COLO829 (cell line): ENCODE data around the gene UBE4A.

Experiments
- DNase-seq: peaks from one replicate; pipeline ENCODE4 v3.0.0; 2012; ENCODE audit warnings: low spot score

UBE4A gene, protein sequence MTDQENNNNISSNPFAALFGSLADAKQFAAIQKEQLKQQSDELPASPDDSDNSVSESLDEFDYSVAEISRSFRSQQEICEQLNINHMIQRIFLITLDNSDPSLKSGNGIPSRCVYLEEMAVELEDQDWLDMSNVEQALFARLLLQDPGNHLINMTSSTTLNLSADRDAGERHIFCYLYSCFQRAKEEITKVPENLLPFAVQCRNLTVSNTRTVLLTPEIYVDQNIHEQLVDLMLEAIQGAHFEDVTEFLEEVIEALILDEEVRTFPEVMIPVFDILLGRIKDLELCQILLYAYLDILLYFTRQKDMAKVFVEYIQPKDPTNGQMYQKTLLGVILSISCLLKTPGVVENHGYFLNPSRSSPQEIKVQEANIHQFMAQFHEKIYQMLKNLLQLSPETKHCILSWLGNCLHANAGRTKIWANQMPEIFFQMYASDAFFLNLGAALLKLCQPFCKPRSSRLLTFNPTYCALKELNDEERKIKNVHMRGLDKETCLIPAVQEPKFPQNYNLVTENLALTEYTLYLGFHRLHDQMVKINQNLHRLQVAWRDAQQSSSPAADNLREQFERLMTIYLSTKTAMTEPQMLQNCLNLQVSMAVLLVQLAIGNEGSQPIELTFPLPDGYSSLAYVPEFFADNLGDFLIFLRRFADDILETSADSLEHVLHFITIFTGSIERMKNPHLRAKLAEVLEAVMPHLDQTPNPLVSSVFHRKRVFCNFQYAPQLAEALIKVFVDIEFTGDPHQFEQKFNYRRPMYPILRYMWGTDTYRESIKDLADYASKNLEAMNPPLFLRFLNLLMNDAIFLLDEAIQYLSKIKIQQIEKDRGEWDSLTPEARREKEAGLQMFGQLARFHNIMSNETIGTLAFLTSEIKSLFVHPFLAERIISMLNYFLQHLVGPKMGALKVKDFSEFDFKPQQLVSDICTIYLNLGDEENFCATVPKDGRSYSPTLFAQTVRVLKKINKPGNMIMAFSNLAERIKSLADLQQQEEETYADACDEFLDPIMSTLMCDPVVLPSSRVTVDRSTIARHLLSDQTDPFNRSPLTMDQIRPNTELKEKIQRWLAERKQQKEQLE

DNA sequence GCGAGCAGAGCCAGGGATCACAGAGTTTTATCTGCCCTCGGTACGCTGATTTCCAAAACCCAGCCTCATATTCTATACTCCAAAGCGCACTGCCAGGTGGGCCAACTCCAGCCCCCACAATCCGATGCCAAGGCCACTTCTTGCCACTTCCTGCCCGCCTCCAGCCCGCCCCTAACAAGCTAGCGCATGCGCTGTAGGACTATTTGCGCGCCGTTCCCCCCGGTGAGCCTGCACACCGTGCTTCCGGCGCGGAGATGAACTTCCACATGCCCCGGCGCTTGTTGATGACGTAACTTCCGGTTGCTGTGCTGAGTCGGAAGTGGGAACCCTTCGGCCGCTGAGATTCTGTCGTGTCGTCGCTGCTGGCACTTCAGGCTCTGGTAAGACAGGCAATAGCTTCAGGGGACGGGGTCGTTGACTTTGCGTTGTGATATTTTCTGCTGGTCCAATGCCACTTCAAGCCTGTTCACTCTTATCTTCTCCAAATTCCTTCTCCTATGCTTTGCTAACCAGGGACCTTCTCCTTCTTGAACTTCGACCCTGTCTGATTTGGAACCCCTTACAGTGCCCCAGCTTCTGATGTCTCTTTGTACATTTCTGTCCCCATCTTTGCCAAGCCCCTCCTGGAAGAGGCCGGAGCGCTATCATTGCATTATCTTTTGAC, at the start of gene UBE4A:
TSS of gene UBE4A (plus strand) at position 306 of the 664 bp plus-strand sequence. CDS start 5,481 bp downstream, outside the sequence.
- DNase-seq: peak; percentile 70

DNA sequence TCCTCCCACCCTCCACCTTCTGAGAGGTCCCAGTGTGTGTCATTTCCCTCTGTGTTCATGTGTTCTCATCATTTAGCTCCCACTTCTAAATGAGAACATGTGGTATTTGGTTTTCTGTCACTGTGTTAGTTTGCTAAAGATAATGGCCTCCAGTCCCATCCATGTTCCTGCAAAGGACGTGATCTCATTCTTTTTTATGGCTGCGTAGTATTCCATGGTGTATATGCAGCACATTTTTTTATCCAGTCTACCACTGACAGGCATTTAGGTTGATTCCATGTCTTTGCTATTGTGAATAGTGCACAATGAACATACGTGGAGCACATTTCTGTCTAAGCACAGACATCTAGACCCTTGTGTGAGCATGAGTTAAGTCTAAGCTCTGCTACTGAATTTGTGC, 49.1 kb upstream of the UBE4A start:
- no peak for DNase-seq

DNA sequence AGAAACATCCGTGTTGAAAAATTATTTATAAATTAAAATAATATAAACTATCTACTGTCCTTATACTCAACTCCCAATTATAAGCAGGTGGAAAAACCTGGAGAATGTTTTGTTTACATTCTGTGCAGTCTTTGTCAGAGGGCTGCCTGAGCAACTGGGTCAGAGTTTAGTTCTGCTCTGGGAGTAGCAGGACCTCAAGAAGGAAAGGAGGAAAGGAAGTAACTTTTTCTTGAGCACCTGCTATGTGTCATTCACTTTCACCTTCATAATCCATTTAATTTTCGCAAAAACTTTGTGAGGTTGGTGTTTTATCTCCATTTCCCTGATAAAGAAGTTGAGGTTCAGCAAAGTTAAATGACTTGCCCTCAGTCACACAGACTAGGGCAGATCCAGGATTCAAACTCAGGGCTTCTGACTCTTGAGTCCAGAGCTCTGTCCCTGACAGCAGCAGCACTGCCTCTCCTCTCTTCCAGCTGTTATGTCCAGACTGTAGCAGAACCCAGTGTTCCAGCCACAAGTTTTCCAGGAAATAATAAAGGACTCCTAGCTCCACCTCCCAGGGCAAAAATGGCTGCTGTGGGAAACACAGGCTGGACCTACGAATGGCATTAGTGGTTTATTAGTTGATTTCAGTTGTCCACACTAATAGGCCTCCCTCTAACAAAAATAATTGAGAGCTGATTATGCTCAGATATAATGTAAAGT, 48.5 kb upstream of the UBE4A start:
- DNase-seq: no peak

DNA sequence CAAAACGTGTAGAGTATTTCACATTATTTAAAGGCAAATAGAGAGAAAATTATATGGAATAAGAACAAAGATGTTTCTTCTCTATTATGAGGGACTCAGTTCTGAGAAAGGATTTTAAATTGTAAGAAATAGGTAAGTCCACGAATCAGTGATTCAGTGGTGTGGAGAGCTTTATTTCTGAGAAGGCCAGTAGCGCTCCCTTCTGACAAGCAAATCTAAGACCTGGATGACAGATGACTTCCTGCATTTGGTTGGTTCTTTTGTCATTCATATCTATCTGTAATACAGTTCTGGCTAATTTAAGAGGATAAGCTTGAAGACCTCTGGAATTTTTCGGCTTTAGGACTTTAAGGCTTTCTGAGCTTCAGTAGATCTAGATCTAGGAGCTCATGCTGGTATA, 47.9 kb upstream of the UBE4A start:
- no peak for DNase-seq

DNA sequence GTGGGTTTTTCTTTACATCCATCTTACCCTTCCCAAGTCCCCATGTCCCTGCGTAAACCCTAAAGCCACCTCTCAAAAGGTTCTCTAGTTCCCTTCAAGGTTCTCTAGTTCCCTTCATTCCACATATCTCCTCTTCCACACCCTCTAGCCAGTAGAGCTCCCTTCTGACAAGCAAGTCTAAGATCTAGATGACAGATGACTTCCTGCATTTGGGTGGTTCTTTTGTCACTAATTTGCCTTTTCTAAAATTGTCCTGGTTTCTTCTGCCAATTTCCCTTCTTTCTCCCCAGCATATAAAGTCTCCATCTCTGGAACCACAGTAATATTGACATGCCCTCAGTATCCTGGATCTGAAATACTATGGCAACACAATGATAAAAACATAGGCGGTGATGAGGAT, 47.1 kb upstream of the UBE4A start:
- DNase-seq: no peak

DNA sequence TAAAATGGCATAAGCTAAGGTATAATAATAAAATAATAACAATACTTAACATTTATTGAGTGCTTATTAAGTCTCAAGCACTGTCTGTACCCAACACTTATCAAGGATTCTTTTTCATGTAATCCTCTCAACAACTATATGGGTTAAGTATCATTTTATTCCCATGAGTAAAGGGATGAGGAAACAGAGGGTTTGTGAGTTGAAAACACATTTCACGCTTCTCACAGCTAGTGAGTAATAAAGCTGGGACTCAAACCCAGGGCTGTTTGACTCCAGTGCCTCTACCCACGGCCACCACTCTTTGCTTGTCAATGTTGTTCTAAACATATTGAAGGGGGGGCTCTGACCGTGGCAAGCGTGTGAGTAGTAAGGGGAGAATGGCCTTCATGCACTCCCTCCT, 46.2 kb upstream of the UBE4A start:
- DNase-seq: no peak

DNA sequence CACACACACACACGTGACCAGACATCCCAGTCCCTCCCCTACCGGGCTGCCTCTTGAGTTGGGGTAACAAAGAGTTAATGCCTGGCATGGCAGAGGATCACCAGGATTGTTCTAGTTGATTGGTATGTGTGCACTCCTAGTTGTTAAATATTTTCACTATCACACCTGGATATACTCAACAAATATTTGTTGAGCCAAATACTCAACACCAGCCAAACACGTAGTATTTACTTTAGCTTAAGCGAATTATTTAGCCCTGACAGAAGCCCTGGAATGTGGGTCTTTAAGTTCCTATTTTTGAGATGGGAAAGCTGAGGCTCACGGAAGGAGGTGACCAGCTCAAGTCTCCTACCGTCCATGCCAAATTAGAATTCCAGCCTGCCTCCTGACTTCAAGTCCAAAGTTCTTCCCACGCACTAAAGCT, 44.4 kb upstream of the UBE4A start:
- DNase-seq: no peak

DNA sequence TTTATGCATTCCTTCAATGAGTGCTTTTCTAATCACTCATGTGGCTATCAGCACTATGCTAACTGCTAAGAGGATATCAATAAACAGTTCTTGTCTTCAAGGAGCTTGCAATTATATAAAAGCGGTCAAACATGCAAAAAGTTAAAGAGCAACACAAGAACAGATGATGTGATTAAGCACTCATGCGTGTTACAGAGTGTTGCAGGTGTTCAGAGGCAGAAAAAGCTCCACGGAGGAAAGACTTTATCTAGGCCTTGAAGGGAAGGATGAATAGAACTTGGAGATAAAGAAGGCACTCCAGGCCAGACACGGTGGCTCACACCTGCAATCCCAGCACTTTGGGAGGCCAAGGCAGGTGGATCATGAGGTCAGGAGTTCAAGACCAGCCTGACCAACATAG, 41.3 kb upstream of the UBE4A start:
- DNase-seq: no peak

DNA sequence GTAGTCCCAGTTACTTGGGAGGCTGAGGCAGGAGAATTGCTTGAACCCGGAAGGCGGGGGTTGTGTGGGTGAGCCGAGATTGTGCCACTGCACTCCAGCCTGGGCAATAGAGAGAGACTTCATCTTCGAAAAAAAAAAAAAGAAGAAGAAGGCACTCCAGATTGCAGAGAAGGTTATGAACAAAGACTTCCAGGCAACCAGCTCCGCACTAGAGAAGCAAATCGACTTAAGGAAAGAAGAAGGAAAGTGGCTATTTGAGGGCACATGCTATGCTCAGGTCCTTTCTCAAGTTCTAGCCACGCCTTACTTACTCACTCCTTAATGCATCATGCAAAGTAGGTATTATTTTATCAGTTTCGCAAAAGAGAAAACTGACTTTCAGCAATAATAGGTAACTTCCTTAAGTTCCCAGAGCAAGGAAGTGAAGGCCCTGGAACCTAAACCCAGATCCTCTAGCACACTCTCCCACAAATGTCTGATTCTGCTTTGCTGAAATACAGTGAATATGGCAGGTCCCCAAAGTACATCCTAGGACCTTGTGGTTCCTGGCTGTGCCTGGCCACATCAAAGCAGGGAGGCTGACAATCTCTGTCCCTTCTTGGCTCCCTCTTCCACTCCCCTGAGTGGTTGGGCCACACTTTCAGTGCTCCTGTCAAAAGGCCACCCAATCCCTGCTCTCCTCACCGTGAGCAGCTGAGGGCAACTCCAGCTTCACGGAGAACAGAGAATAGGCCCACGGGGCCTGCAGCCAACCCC, 40.6 kb upstream of the UBE4A start:
- DNase-seq: no peak

DNA sequence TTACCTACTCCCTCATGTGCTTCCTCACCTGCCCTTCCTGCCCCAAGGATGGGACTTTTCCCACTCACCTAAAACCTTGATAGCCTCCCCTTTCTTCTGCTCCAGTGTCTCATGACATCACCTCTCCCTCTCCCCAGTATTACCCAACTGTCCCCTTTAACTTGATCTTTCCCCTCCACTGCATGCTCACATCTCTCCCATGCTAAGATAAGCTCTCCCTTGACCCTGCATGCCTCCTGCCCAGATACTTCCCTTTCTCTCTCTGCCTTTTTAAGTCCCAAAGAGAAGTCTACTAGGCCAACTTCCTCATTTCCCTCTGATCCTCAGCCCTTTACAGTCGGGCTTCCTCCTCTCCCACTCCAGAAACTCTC, 40.1 kb upstream of the UBE4A start:
- DNase-seq: no peak

DNA sequence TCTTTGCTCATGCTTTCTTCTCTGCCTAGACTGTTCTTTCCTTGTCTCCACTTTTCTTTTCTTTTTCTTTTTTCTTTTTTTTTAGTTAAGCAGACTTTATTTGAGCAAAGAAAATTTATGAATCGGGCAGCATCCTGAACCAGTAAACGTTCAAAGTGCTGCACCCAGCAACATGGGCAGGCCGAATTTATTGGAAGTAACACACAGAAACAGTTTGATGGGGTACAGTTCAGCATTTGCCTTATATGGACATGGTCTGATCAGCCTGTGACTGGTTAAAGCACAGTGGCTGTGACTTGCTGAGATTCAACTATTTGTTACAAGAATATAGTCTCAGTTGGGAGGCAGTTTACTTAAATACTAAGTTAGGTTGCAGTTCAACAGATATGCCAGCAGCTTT, 38.9 kb upstream of the UBE4A start:
- DNase-seq: no peak

DNA sequence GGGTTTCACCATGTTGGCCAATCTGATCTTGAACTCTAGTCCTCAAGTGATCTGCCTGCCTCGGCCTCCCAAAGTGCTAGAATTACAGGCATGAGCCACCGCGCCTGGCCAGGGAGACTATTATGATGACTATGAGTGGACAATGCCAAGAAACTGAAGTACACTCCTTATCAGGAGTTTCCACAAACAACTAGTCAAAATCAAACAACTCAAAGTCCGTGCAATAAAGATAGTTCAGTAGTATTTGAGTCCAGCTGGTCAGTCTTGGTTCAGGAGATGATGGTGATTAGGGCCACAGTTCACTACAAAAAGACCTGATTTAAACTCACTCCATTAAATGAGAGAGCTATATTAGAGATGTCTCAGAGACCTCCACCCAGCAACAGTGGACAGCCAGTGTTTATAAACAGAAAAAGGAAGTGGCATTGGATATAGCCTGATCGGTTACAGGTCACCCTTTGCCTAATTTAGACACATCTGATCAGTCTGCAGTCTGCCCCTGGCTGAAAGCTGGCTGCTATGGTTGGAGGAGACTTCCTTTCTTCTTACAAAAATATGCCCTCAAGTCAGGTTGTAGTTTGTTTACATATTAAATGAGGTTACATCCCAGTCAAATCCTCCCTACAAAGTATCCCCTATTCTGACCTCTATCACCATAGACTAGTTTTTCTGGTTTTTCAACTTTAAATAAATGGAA, 37.9 kb upstream of the UBE4A start:
- DNase-seq: no peak

DNA sequence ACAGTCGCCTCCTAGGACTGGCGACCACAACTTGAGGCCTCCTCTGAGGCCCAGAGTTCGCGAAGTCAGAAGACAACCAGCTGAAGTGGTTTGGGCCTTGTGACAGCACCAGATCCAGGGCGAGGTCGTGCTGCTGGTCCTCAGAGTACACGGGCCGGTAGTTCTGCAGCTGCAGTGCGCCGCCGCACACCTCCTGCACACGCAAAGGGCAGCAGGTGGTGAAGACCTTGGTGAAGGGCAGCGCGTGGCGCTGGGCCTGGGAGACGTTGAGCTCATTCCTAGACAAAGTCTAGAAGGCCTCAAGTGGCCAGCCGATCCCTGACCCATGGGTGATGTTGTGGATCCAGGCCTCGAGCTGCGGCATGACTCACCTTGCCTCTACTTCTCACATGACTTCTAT, 36.7 kb upstream of the UBE4A start:
- no peak for DNase-seq

DNA sequence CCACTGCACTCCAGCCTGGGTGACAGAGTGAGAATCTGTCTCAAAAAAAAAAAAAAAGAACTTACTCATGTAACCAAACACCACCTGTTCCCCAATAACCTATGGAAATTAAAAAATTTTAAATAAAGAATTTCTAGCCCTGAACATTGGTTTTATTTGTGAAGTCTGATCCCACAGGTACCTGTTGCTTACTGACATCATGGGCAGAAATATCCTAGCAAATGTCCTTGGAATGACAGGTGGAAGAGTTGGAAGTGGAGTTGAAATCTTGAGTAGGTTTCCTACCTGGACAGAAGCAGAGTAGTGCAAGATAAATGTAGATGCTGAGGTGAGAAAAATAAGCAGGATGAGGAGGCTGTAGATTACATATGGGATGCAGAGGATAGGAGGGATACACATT, 34.1 kb upstream of the UBE4A start:
- no peak for DNase-seq

DNA sequence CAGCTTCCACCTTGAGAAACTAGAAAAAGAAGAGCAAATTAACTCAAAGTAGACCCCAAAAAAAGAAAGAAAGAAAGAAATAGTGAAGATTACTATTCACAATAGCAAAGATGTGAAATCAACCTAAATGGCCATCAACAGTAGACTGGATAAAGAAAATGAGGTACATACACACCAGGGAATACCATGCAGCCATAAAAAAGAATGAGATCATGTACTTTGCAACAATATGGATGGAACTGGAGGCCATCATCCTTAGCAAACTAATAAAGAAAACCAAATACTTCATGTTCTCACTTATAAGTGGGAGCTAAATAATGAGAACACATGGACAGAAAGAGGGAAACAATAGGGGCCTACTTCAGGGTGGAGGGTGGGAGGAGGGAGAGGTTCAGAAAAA, 30.7 kb upstream of the UBE4A start:
- no peak for DNase-seq

DNA sequence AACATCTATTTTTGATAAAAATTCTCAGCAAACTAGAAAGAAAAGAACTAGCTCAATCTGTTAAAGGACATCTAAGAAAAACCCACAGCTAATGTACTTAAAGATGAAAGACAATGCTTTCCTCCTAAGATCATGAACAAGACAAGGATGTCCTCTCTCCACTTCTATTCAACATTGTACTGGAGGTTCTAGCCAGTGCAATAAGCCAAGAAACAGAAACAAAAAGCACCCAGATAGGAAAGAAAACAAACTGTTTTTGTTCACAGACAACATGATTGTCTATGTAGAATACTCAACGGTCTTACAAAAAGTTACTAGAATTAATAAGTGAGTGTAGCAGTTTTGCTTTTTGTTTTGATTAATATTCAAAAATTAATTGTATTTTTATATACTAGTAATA, 24.7 kb upstream of the UBE4A start:
- DNase-seq: no peak

DNA sequence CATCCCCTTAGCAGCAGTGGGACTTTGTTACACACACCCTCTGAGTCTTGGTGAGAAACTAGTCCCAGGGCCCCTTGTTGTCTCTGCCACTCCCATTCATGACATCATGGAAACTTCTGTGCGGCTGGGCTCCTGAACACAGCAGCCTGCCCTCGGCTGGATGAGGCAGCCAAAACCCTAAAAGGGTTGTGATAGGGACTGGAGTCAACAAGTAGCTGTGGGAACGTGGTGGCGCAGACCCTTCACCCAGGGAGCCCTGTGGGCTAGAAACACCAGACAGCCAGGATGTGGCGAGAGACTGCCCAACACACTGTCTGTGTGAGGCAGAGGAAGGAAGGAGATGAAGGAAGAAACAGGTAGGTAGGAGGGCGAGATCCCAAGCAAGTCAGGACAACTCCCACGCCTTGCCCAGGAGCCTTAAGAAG, 20.8 kb upstream of the UBE4A start:
- no peak for DNase-seq

DNA sequence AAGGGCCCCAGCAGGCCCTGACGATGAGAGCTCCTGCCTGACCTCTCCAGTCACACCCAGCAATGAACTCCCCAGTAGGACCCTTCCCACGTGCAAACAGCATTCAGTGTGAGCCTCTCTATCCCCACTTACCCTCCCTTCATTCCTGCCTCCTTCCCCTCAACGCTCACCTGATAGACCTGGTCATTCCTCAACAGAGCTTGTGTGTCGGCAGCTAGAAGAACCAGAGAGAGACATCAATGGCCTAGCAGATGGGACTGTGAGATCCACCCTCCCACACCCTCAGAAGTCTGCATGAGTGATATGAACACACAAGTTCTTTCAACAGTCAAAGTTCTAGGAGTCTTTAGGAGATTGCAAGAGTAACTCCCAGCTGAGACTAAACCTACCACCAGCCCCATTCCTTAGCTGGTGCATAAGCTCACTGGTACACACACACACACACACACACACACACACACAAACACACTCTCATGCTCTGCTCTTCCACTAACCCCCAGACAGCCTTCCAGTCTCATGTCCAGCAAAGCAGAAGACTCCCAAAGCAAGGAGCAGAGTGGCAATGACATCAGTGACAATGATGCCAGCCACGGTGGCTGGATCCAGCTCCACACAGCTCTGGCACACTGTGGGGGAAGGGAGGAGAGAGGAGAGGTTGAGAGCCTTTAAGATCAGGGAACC, 20.0 kb upstream of the UBE4A start:
- no peak for DNase-seq

DNA sequence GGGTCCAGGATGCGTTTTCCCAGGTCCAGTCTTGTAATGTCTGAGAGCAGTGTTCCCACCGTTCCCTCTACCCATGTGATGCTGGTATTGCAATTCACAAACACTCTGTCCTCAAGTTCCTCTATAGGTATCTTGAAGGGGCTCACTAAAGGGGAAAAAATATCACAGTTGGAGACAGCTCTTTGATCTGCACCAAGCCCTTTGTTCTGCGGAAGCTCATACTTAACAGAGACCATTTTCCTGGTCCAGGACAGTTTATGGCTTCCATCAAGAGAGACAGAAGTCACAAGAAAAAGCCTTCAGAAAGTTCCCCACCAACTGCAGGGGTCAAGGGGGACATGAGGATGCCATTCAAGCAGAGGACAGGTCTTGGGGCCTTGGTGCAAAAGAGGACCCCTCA, 19.0 kb upstream of the UBE4A start:
- no peak for DNase-seq

DNA sequence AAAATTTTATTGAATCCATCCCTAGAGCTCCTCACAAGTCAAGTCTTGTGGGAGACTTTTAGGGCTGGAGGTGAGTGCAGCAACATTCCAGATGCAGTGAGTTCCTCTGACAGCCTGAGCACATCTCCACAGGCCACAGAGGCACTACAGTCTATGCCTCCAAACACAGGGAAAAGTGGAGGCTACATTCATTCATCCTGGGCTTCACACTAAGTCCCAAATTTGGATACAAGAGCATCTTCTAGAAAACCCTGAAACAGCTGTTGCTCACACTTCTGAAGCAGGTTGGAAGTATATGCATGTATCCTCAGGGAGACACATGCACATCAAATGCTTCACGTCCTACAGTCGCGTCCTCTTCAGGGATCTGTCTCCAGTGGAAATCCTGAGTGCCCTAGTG, 18.1 kb upstream of the UBE4A start:
- DNase-seq: no peak
